Activated B cell treated with CpG ODN at 0.5 μM for 24 hours (primary cell): ENCODE results near the gene HDAC10. TPM values are rescaled to one million over a fixed set of nuclear protein-coding genes. Genes with fewer than 3 reads are reported as not detected.

Experiments used
- ATAC-seq: fragments of 200-7000 bp; cut with Tn5 transposase; one replicate; pipeline ENCODE4 v1.10.0; 2021; ENCODE audit warnings: low read depth, mild to moderate bottlenecking, moderate library complexity
- CTCF ChIA-PET: fragments of 350-600 bp; sonication (Branson Sonifier 250); formaldehyde crosslinking; loops from one replicate; lab custom pipeline; 2021; ENCODE audit warnings: antibody characterized with exemption; lab: Charles Lee
- POLR2A ChIA-PET: fragments of 350-600 bp; sonication (Branson Sonifier 250); formaldehyde crosslinking; loops from one replicate; lab custom pipeline; 2021; ENCODE audit warnings: antibody characterized with exemption; lab: Charles Lee
- DNase-seq: peaks from one replicate; pipeline ENCODE4 v3.0.0; 2022
- H3K27ac Mint-ChIP-seq: one replicate; pipeline ENCODE4 v1.8.0; 2020; ENCODE audit warnings: mixed read lengths
- H3K27me3 Mint-ChIP-seq: one replicate; pipeline ENCODE4 v1.8.0; 2021; ENCODE audit warnings: mixed read lengths
- H3K36me3 Mint-ChIP-seq: one replicate; pipeline ENCODE4 v1.8.0; 2021; ENCODE audit warnings: low read depth, mixed read lengths
- H3K4me1 Mint-ChIP-seq: one replicate; pipeline ENCODE4 v1.8.0; 2021; ENCODE audit warnings: mixed read lengths
- H3K4me3 Mint-ChIP-seq: one replicate; pipeline ENCODE4 v1.8.0; 2020; ENCODE audit warnings: mild to moderate bottlenecking, mixed read lengths
- H3K9me3 Mint-ChIP-seq: one replicate; pipeline ENCODE4 v1.8.0; 2020; ENCODE audit warnings: mixed read lengths
- CTCF ChIP-seq: fragments of 200-600 bp; IDR thresholded peaks from one replicate; pipeline ENCODE4 v1.8.0; 2022; ENCODE audit warnings: antibody characterized with exemption, mild to moderate bottlenecking
- intact Hi-C: fragments of 100-400 bp; cut with micrococcal nuclease; formaldehyde crosslinking; loops from one replicate; pipeline ENCODE4 v1.15.1; 2024
- total RNA-seq: library from RNA; stranded (reverse); gene quantifications from 2 replicates; pipeline ENCODE4 v1.2.3, GENCODE V29; 2022

Gene HDAC10
- total RNA-seq, 1 donor from 2014 or later = 68.2 TPM

GRCh38 chr22:50236731-50237409 lies 14.2 kb downstream of the HDAC10 start:
- no peak for ATAC-seq
- peaks cover 13% of the 10 kb centered on the region for H3K4me1 Mint-ChIP-seq
- intact Hi-C loops = loop anchor here (1.0 kb wide), 1 partner anchor 88 kb away; no protein-coding TSS in a partner anchor
- TF ChIP-seq CTCF = no peak
- H3K27ac Mint-ChIP-seq = no peak overlapping the region
- H3K27me3 Mint-ChIP-seq = no peaks in the 10 kb centered on the region
- CTCF ChIA-PET = interaction anchor here (1.4 kb wide), 1 partner anchor 88 kb away, joined by 5 read pairs; no protein-coding TSS in a partner anchor
- POLR2A ChIA-PET = interaction anchor here (0.8 to 1.1 kb wide), 2 partner anchors 46 to 271 kb away, joined by 3 to 4 read pairs; partner anchors contain the start of genes LMF2 and NCAPH2
- no peak for DNase-seq
- H3K9me3 Mint-ChIP-seq = no peaks in the 10 kb centered on the region
- H3K4me3 Mint-ChIP-seq = no peak overlapping the region
- peaks cover 59% of the 10 kb centered on the region for H3K36me3 Mint-ChIP-seq

- Mint-ChIP-seq H3K4me3 (no peak overlapping the region), H3K36me3 (peaks cover 63% of the 10 kb centered on the region), H3K4me1 (peaks cover 4% of the 10 kb centered on the region), H3K27ac (no peak overlapping the region), H3K9me3 (no peaks in the 10 kb centered on the region), H3K27me3 (no peaks in the 10 kb centered on the region)
- intact Hi-C loops = no loop called here
- DNase-seq (no peak), ATAC-seq (no peak)
- TF ChIP-seq CTCF = no peak
- POLR2A ChIA-PET = interaction anchor here (1.2 kb wide), 1 partner anchor 13 kb away, joined by 4 read pairs; no protein-coding TSS in a partner anchor
- CTCF ChIA-PET = no interaction called here
Observed at GRCh38 chr22:50233223-50233622, 17.8 kb downstream of the HDAC10 start.

- peaks cover 59% of the 10 kb centered on the region for H3K36me3 Mint-ChIP-seq
- POLR2A ChIA-PET = interaction anchor here (1.2 kb wide), 1 partner anchor 14 kb away, joined by 4 read pairs; no protein-coding TSS in a partner anchor
- peaks cover 4% of the 10 kb centered on the region for H3K4me1 Mint-ChIP-seq
- no peaks in the 10 kb centered on the region for H3K9me3 Mint-ChIP-seq
- no peaks in the 10 kb centered on the region for H3K27me3 Mint-ChIP-seq
- intact Hi-C loops = no loop called here
- no peak for TF ChIP-seq CTCF
- DNase-seq (no peak), ATAC-seq (no peak)
- H3K4me3 Mint-ChIP-seq = no peak overlapping the region
- no peak overlapping the region for H3K27ac Mint-ChIP-seq
- CTCF ChIA-PET = no interaction called here
Observed at GRCh38 chr22:50232481-50233151, 18.4 kb downstream of the HDAC10 start.

DNA sequence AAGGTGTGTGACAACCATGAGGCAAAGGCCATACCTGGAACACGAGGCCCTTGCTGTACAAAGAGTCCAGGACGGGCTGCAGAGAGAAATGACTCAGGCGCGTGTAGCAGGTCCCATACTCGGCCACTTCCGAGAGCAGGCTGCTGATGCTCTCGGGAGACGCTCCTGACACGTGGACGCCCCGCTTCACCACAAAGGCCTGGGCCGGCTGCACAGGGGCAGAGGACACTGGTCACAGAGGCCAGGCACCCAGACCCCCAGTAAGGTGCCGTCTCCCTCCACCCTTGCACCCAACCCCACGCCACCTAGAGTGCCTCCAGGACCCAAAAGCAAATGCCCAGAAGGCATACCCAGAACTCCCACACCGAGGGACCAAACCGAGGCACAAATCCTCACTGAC lies 21.7 kb downstream of the HDAC10 start:
- DNase-seq (no peak), ATAC-seq (no peak)
- H3K36me3 Mint-ChIP-seq = peaks cover 62% of the 10 kb centered on the region
- no peak for TF ChIP-seq CTCF
- POLR2A ChIA-PET = no interaction called here
- intact Hi-C loops = no loop called here
- H3K4me3 Mint-ChIP-seq = no peak overlapping the region
- CTCF ChIA-PET = no interaction called here
- no peaks in the 10 kb centered on the region for H3K27me3 Mint-ChIP-seq
- H3K27ac Mint-ChIP-seq = no peak overlapping the region
- H3K4me1 Mint-ChIP-seq = no peaks in the 10 kb centered on the region
- no peaks in the 10 kb centered on the region for H3K9me3 Mint-ChIP-seq

GRCh38 chr22:50228366-50228765 lies 22.7 kb downstream of the HDAC10 start:
- H3K27ac Mint-ChIP-seq = no peak overlapping the region
- TF ChIP-seq CTCF = no peak
- DNase-seq (no peak), ATAC-seq (no peak)
- ChIA-PET POLR2A (no interaction called here), CTCF (no interaction called here)
- H3K36me3 Mint-ChIP-seq = peaks cover 61% of the 10 kb centered on the region
- no peaks in the 10 kb centered on the region for H3K9me3 Mint-ChIP-seq
- H3K27me3 Mint-ChIP-seq = no peaks in the 10 kb centered on the region
- no peak overlapping the region for H3K4me3 Mint-ChIP-seq
- intact Hi-C loops = no loop called here
- H3K4me1 Mint-ChIP-seq = no peaks in the 10 kb centered on the region
